Fibroblast of lung (primary cell): ENCODE results near the gene HILPDA. TPM values are rescaled to one million over a fixed set of nuclear protein-coding genes. Genes with fewer than 3 reads are reported as not detected.

Experiments
- DNase-seq, 2 donors: peaks; one replicate each; pipeline versions ENCODE4 v3.0.0 to v3.0.0-alpha.2; 2010; ENCODE audit warnings: low read depth in 2 of 2
- H2AFZ ChIP-seq: 2 replicates; pipeline ENCODE4 v1.5.1; 2012; ENCODE audit warnings: low read length, control low read depth, inconsistent platforms
- H3K27ac ChIP-seq: 2 replicates; pipeline ENCODE4 v1.5.1; 2011; ENCODE audit warnings: low read length, control low read depth; ENCODE audit not compliant: insufficient read depth
- H3K27me3 ChIP-seq: 2 replicates; pipeline ENCODE4 v1.5.1; 2011; ENCODE audit warnings: mild to moderate bottlenecking, low read length; ENCODE audit not compliant: control insufficient read depth, insufficient read depth
- H3K36me3 ChIP-seq: 2 replicates; pipeline ENCODE4 v1.5.1; 2011; ENCODE audit warnings: low read length; ENCODE audit not compliant: control insufficient read depth, insufficient read depth
- H3K4me1 ChIP-seq: 2 replicates; pipeline ENCODE4 v1.5.1; 2011; ENCODE audit warnings: low read length; ENCODE audit not compliant: control insufficient read depth, insufficient read depth; ENCODE audit errors: extremely low read depth
- H3K4me2 ChIP-seq: 2 replicates; pipeline ENCODE4 v1.5.1; 2011; ENCODE audit warnings: low read length, control low read depth; ENCODE audit not compliant: insufficient read depth; ENCODE audit errors: extremely low read depth
- H3K4me3 ChIP-seq, 4 experiments: fragments of 200-600 bp in 1 of 4; sonication (generic) in 1 of 4; replicated peaks in 1 of 4; 2 replicates each; pipeline ENCODE4 v1.5.1; 2011 to 2016; ENCODE audit warnings: low read length in 4 of 4, low read depth in 3 of 4, mild to moderate bottlenecking in 3 of 4, control low read depth in 2 of 4, inconsistent platforms in 1 of 4, mixed read lengths in 1 of 4; ENCODE audit not compliant: insufficient read depth in 1 of 4; ENCODE audit errors: control extremely low read depth in 1 of 4
- H3K79me2 ChIP-seq: 2 replicates; pipeline ENCODE4 v1.5.1; 2012; ENCODE audit warnings: mild to moderate bottlenecking, low read length, inconsistent platforms; ENCODE audit not compliant: control insufficient read depth, insufficient read depth
- H3K9ac ChIP-seq: 2 replicates; pipeline ENCODE4 v1.5.1; 2011; ENCODE audit warnings: mild to moderate bottlenecking, low read length, control low read depth; ENCODE audit not compliant: insufficient read depth
- H3K9me3 ChIP-seq: 2 replicates; pipeline ENCODE4 v1.5.1; 2012; ENCODE audit warnings: low read depth, low read length; ENCODE audit not compliant: control insufficient read depth, insufficient read depth
- H4K20me1 ChIP-seq: 2 replicates; pipeline ENCODE4 v1.5.1; 2011; ENCODE audit warnings: low read length; ENCODE audit not compliant: control insufficient read depth, insufficient read depth; ENCODE audit errors: extremely low read depth
- CTCF ChIP-seq, 2 donors: IDR thresholded peaks in 1 of 2; conservative IDR thresholded peaks in 1 of 2; 1 replicate in 1 of 2; 2 replicates in 1 of 2; pipeline ENCODE4 v1.5.1; 2011 to 2012; ENCODE audit warnings: low read length in 2 of 2, control low read depth in 1 of 2, inconsistent platforms in 1 of 2, low read depth in 1 of 2, mild to moderate bottlenecking in 1 of 2
- EZH2 ChIP-seq: IDR thresholded peaks from 2 replicates; pipeline ENCODE4 v1.5.1; 2012; ENCODE audit warnings: low read length, control low read depth, mild to moderate bottlenecking; ENCODE audit errors: missing control alignments
- polyA minus RNA-seq: library from RNA; depleted of rRNA, polyadenylated mRNA; stranded (reverse); fragments of >200 nt; gene quantifications from 2 replicates; pipeline ENCODE4 v1.2.3, GENCODE V29; 2011; ENCODE audit warnings: low replicate concordance
- polyA plus RNA-seq, 2 donors: library from polyadenylated mRNA; depleted of rRNA in 1 of 2; stranded (reverse) in 1 of 2; unstranded in 1 of 2; fragments of >200 nt; gene quantifications; 2 replicates each; pipeline ENCODE4 v1.2.1, GENCODE V29; 2011 to 2012; ENCODE audit warnings: missing spikeins in 1 of 2
- total RNA-seq: library from RNA; depleted of rRNA; stranded (reverse); fragments of >200 nt; gene quantifications from 2 replicates; pipeline ENCODE4 v1.2.1, GENCODE V29; 2014

HILPDA gene
- 17.7 and 30.8 TPM in 2 replicates for total RNA-seq
- polyA plus RNA-seq: 14.8 and 20.1 TPM in 2 replicates
- 8.7 and 12.0 TPM in 2 replicates for polyA plus RNA-seq (2012)
- polyA minus RNA-seq: 16.8 and 40.7 TPM in 2 replicates

GRCh38 chr7:128455543-128456254 is at the start of gene HILPDA:
Gene HILPDA, plus strand, starts transcription at chr7:128455878. Its CDS starts 1,391 bp downstream, at chr7:128457269.
- H3K4me1 ChIP-seq: peaks cover 19% of the 10 kb centered on the region
- TF ChIP-seq EZH2 (no peak), CTCF (conservative IDR thresholded peaks at IDR 0.05 in 1 of 2, IDR thresholded peaks at IDR 0.05 in 1 of 2; ENCODE audit: low read depth in 1 of 2, low read length in 2 of 2) (no peak)

GRCh38 chr7:128406314-128407232 is 49.1 kb upstream of the HILPDA start:
- no peak for TF ChIP-seq CTCF (conservative IDR thresholded peaks at IDR 0.05 in 1 of 2, IDR thresholded peaks at IDR 0.05 in 1 of 2; ENCODE audit: low read depth in 1 of 2, low read length in 2 of 2)
- TF ChIP-seq EZH2: no peak
- no peak overlapping the region for H2AFZ ChIP-seq

More at GRCh38 chr7:128455543-128456254, at the start of gene HILPDA:
- Histone ChIP-seq H3K4me3 (peak within 1 kb of the TSS; percentile 98 to 100 (median 100)), H3K4me2 (peak within 1 kb of the TSS; percentile 98), H3K27ac (peak within 1 kb of the TSS; percentile 89), H3K9ac (peak within 1 kb of the TSS; percentile 86), H3K79me2 (peaks cover 26% of the 10 kb centered on the region), H3K27me3 (no peaks in the 10 kb centered on the region), H3K36me3 (peaks cover 2% of the 10 kb centered on the region), H2AFZ (peak within 1 kb of the TSS; percentile 83), H3K9me3 (no peaks in the 10 kb centered on the region), H4K20me1 (no peaks in the 10 kb centered on the region)
- DNase-seq: peak; percentile 96 to 97

GRCh38 chr7:128407233-128407589 is 48.5 kb upstream of the HILPDA start:
- peaks cover 2% of the 10 kb centered on the region for H3K36me3 ChIP-seq
- H3K27ac ChIP-seq: no peak overlapping the region
- no peaks in the 10 kb centered on the region for H4K20me1 ChIP-seq
- H2AFZ ChIP-seq: no peak overlapping the region
- no peaks in the 10 kb centered on the region for H3K9me3 ChIP-seq
- no peak overlapping the region for H3K9ac ChIP-seq
- peaks cover 12% of the 10 kb centered on the region for H3K79me2 ChIP-seq
- DNase-seq: no peak
- TF ChIP-seq CTCF (conservative IDR thresholded peaks at IDR 0.05 in 1 of 2, IDR thresholded peaks at IDR 0.05 in 1 of 2; ENCODE audit: low read depth in 1 of 2, low read length in 2 of 2): no peak
- no peak for TF ChIP-seq EZH2
- H3K4me3 ChIP-seq: no peak overlapping the region
- H3K4me2 ChIP-seq: peak overlapping the region; percentile 8
- peaks cover 7% of the 10 kb centered on the region for H3K4me1 ChIP-seq
- no peaks in the 10 kb centered on the region for H3K27me3 ChIP-seq

More at GRCh38 chr7:128406314-128407232, 49.1 kb upstream of the HILPDA start:
- H3K79me2 ChIP-seq: peaks cover 12% of the 10 kb centered on the region
- H3K36me3 ChIP-seq: peaks cover 4% of the 10 kb centered on the region
- H3K27ac ChIP-seq: no peak overlapping the region
- no peaks in the 10 kb centered on the region for H3K9me3 ChIP-seq
- no peak overlapping the region for H3K9ac ChIP-seq
- H3K4me1 ChIP-seq: peaks cover 7% of the 10 kb centered on the region
- no peaks in the 10 kb centered on the region for H4K20me1 ChIP-seq
- H3K27me3 ChIP-seq: no peaks in the 10 kb centered on the region
- H3K4me3 ChIP-seq: no peak overlapping the region
- DNase-seq: no peak
- H3K4me2 ChIP-seq: peak overlapping the region; percentile 13
